DOHH2 (cell line): ENCODE measurements around the gene GSTA3.
"Not testable (repeated sequence)": the region's sequence is repeated elsewhere in the genome, so short reads cannot be mapped to it uniquely, and the experiment has no call there.

ENCODE experiments used
- H3F3A ChIP-seq: fragments of 200-600 bp; sonication (generic), shearing (Covaris generic); 2 replicates; pipeline ENCODE4 v1.6.0; 2016; ENCODE audit warnings: antibody characterized with exemption, mild to moderate bottlenecking; ENCODE audit not compliant: control insufficient read depth, insufficient read depth
- H3K27ac ChIP-seq: fragments of 200-600 bp; sonication (generic); 2 replicates; pipeline ENCODE4 v1.5.1; 2014; ENCODE audit warnings: low read depth, mild to moderate bottlenecking, low read length, moderate library complexity
- H3K27me3 ChIP-seq: fragments of 200-600 bp; sonication (generic); 2 replicates; pipeline ENCODE4 v1.6.1; 2014; ENCODE audit warnings: mild to moderate bottlenecking, low read length, mixed read lengths; ENCODE audit not compliant: control insufficient read depth
- H3K36me3 ChIP-seq: fragments of 200-600 bp; sonication (generic); 2 replicates; pipeline ENCODE4 v1.6.1; 2014; ENCODE audit warnings: mild to moderate bottlenecking, low read length, moderate library complexity, mixed read lengths; ENCODE audit not compliant: control insufficient read depth
- H3K4me1 ChIP-seq: fragments of 200-600 bp; sonication (generic); 2 replicates; pipeline ENCODE4 v1.6.1; 2014; ENCODE audit warnings: mild to moderate bottlenecking, low read length, mixed read lengths; ENCODE audit not compliant: control insufficient read depth
- H3K4me2 ChIP-seq: fragments of 200-600 bp; sonication (generic); 2 replicates; pipeline ENCODE4 v1.6.0; 2014; ENCODE audit warnings: mild to moderate bottlenecking, low read length, moderate library complexity
- H3K4me3 ChIP-seq: fragments of 200-600 bp; sonication (generic); 2 replicates; pipeline ENCODE4 v1.5.1; 2014; ENCODE audit warnings: mild to moderate bottlenecking, low read length, mixed read lengths
- H3K79me2 ChIP-seq: fragments of 200-600 bp; sonication (generic); 2 replicates; pipeline ENCODE4 v1.6.1; 2014; ENCODE audit warnings: mild to moderate bottlenecking, low read length, mixed read lengths; ENCODE audit not compliant: control insufficient read depth
- H3K9me2 ChIP-seq: fragments of 200-600 bp; sonication (generic); replicated peaks from 2 replicates; pipeline ENCODE4 v1.6.1; 2014; ENCODE audit warnings: mild to moderate bottlenecking, low read length, mixed read lengths; ENCODE audit not compliant: control insufficient read depth
- H3K9me3 ChIP-seq: fragments of 200-600 bp; sonication (generic); 2 replicates; pipeline ENCODE4 v1.6.1; 2014; ENCODE audit warnings: antibody characterized with exemption, low read length, mixed read lengths; ENCODE audit not compliant: control insufficient read depth, insufficient read depth
- H4K20me1 ChIP-seq: fragments of 200-600 bp; sonication (generic); 2 replicates; pipeline ENCODE4 v1.6.0; 2014; ENCODE audit warnings: low read depth, mild to moderate bottlenecking, antibody characterized with exemption, low read length, moderate library complexity; ENCODE audit not compliant: control insufficient read depth, insufficient read depth
- EZH2phosphoT487 ChIP-seq: fragments of 200-600 bp; sonication (generic); IDR thresholded peaks from 2 replicates; pipeline ENCODE4 v1.6.1; 2017; ENCODE audit warnings: borderline replicate concordance, mild to moderate bottlenecking, antibody characterized with exemption, low read length, moderate library complexity, mixed read lengths
- TF ChIP-seq, protein P1 (sequence below): fragments of 200-600 bp; sonication (generic); IDR thresholded peaks from one replicate; pipeline ENCODE4 v1.5.1; 2014; ENCODE audit warnings: antibody characterized with exemption, mild to moderate bottlenecking, low read depth, low read length; ENCODE audit not compliant: poor library complexity, severe bottlenecking

Gene GSTA3

DNA sequence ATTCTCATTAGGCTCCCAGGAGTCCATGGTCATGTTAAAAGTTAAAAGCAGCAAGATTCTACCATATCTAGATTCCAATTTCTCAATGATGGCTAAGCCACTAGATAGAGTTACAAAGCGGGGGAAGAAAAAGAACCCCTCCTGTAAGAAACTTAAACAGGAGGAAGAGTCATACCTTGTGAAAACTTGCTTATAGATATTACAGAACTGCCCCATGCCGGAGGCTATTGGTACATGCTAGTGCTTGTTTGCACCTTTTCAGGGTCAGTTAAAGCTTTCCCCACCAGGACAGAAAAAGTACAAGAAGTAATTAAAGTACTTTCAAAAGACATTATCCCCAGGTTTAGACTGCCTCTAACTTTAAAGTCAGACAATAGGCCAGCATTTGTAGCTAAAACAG is 15.5 kb upstream of the GSTA3 start:
- Histone ChIP-seq H3K36me3 (no peaks in the 10 kb centered on the region), H3K27me3 (no peaks in the 10 kb centered on the region), H3K4me1 (no peaks in the 10 kb centered on the region), H3K79me2 (no peaks in the 10 kb centered on the region), H4K20me1 (no peaks in the 10 kb centered on the region), H3K9me2 (no peaks in the 10 kb centered on the region), H3F3A (no peaks in the 10 kb centered on the region), H3K4me3 (no peak overlapping the region), H3K27ac (no peak overlapping the region), H3K4me2 (no peak overlapping the region), H3K9me3 (no peaks in the 10 kb centered on the region)
- TF ChIP-seq, protein P1, sequence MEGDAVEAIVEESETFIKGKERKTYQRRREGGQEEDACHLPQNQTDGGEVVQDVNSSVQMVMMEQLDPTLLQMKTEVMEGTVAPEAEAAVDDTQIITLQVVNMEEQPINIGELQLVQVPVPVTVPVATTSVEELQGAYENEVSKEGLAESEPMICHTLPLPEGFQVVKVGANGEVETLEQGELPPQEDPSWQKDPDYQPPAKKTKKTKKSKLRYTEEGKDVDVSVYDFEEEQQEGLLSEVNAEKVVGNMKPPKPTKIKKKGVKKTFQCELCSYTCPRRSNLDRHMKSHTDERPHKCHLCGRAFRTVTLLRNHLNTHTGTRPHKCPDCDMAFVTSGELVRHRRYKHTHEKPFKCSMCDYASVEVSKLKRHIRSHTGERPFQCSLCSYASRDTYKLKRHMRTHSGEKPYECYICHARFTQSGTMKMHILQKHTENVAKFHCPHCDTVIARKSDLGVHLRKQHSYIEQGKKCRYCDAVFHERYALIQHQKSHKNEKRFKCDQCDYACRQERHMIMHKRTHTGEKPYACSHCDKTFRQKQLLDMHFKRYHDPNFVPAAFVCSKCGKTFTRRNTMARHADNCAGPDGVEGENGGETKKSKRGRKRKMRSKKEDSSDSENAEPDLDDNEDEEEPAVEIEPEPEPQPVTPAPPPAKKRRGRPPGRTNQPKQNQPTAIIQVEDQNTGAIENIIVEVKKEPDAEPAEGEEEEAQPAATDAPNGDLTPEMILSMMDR = no peak
- TF ChIP-seq EZH2phosphoT487 = no peak

DNA sequence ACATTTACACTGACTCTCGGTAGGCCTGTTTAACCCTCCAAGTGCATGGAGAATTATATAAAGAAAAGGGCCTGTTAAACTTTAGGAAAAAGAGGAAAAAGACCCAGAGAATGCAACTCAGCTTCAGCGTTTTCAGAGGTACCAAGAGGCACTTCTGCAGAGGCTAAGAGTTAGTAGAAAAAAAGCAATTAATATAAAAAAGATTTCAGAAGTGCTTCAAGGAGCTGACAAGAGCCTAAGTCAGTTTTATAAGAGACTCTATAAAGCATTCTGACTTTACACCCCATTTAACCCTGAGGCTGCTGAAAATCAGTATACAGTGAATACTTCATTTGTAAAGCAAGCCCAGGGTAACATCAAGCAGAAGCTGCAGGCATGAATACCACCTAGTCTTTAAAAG is 14.2 kb upstream of the GSTA3 start:
- H3K79me2 ChIP-seq, H3K36me3 ChIP-seq, H4K20me1 ChIP-seq, H3K4me1 ChIP-seq, H3K9me3 ChIP-seq, H3K4me3 ChIP-seq, H3K27me3 ChIP-seq, H3F3A ChIP-seq, H3K27ac ChIP-seq, H3K4me2 ChIP-seq, H3K9me2 ChIP-seq: not testable (repeated sequence)

DNA sequence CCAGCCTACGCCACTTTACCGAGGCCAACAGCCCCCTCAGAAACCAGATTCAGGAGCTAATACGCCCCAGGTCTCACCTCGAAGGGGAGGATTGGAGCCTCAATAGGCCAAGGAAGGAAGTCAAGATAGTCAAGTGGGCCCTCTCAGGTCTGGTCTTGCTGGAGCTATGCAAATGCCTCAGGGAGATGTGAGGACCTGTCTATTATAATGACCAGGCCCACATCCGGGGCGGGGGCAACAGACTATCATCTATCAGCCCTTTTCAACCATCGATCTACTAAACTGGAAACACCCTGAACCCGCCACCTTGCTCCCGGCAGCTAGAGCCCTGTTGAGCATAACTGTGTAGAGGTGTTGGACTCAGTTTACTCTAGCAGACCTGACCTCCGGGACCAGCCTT is 12.7 kb upstream of the GSTA3 start:
- H3K4me2 ChIP-seq = no peak overlapping the region
- TF ChIP-seq, protein P1 = no peak
- no peak for TF ChIP-seq EZH2phosphoT487
- no peaks in the 10 kb centered on the region for H3K9me2 ChIP-seq
- no peaks in the 10 kb centered on the region for H3K36me3 ChIP-seq
- no peaks in the 10 kb centered on the region for H3K4me1 ChIP-seq
- no peak overlapping the region for H3K4me3 ChIP-seq
- no peaks in the 10 kb centered on the region for H3K27me3 ChIP-seq
- no peaks in the 10 kb centered on the region for H3K79me2 ChIP-seq
- H4K20me1 ChIP-seq = no peaks in the 10 kb centered on the region
- H3K27ac ChIP-seq = no peak overlapping the region
- H3F3A ChIP-seq = no peaks in the 10 kb centered on the region
- no peaks in the 10 kb centered on the region for H3K9me3 ChIP-seq

DNA sequence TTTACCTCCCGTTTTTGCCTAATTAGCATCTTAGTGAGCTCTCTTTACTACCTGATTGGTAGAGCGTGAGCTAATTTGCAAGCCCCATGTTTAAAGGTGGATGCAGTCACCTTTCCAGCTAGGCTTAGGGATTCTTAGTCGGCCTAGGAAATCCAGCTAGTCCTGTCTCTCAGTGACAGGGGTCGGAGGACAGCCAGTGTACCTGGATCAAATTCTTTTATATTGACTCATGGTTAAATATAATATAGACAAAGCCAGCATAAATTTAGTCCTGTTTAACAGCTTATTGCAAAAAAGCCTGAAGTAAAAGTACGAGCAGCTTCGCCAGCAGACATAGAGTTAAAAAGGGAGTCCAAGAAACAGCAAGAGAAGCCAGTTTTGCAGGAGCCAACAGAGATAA is 12.2 kb upstream of the GSTA3 start:
- no peak for TF ChIP-seq EZH2phosphoT487
- TF ChIP-seq, protein P1 = no peak
- Histone ChIP-seq H3K4me2 (no peak overlapping the region), H3K4me3 (no peak overlapping the region), H3K27ac (no peak overlapping the region), H3K79me2 (no peaks in the 10 kb centered on the region), H4K20me1 (no peaks in the 10 kb centered on the region), H3K36me3 (no peaks in the 10 kb centered on the region), H3K9me3 (no peaks in the 10 kb centered on the region), H3K27me3 (no peaks in the 10 kb centered on the region), H3K9me2 (no peaks in the 10 kb centered on the region), H3F3A (no peaks in the 10 kb centered on the region), H3K4me1 (no peaks in the 10 kb centered on the region)

DNA sequence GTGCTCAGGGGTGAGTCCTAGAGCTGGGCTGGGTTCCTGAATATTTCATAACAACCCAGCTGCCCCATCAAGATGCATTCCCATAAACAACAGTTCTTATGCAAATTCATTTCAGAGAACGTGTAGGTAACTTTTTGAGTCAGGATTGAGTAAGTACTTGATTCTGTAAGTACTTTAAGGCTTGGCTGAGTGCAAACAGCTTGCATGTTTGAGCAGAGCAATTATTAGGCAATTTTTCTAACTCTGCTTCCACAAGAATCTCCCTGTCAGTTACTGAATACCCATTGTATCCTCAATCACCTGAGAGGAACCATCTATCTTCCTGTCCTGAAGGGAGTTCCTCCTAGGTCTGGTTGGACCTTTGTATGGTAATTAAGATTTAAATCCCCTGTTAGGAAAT is 10.0 kb upstream of the GSTA3 start:
- not testable (repeated sequence) for H3K9me2 ChIP-seq, H3K9me3 ChIP-seq, H3K4me1 ChIP-seq, H4K20me1 ChIP-seq, H3F3A ChIP-seq, H3K4me2 ChIP-seq, H3K27me3 ChIP-seq, H3K4me3 ChIP-seq, H3K27ac ChIP-seq, H3K36me3 ChIP-seq, H3K79me2 ChIP-seq

DNA sequence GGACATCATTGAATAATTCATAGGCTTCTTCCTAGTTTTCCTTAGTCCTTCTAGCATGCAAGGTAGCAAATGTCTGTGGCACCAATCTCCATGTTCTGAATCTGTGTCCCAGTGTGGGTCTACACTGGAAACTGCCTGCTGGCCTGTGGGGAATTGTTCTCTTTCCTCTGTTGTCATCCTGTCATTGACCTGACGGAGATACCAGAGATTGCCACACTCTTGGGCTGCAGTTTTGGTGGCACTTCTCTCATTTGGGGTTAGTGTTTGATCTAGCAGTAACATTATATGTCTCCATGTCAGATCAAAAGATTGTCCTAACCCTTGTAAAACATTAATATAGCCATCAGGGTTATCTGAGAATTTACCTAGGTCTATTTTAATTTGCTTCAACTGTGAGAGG is 9.3 kb upstream of the GSTA3 start:
- not testable (repeated sequence) for H3K27ac ChIP-seq, H3K36me3 ChIP-seq, H3K4me3 ChIP-seq, H3F3A ChIP-seq, H4K20me1 ChIP-seq, H3K79me2 ChIP-seq, H3K4me2 ChIP-seq, H3K27me3 ChIP-seq, H3K4me1 ChIP-seq, H3K9me3 ChIP-seq, H3K9me2 ChIP-seq
